Liver (tissue), 9 donors: ENCODE measurements around the gene PPFIA2. TPM values are rescaled to one million over a fixed set of nuclear protein-coding genes. Genes with fewer than 3 reads are reported as not detected.

Source experiments
- DNase-seq: peaks from one replicate; pipeline ENCODE4 v3.0.0-alpha.2; 2017; ENCODE audit warnings: low spot score
- H3K27ac ChIP-seq, 2 donors: one replicate each; pipeline ENCODE4 v1.7.0; 2013; ENCODE audit warnings: inconsistent platforms in 2 of 2, low read length in 2 of 2, control low read depth in 1 of 2, low read depth in 1 of 2, mild to moderate bottlenecking in 1 of 2
- H3K27me3 ChIP-seq, 4 donors: one replicate each; pipeline versions ENCODE4 v1.6.1 to v1.7.0; 2013; ENCODE audit warnings: low read length in 3 of 4, inconsistent platforms in 1 of 4, mild to moderate bottlenecking in 1 of 4, moderate library complexity in 1 of 4; ENCODE audit not compliant: control insufficient read depth in 4 of 4, insufficient read depth in 4 of 4
- H3K36me3 ChIP-seq, 4 donors: one replicate each; pipeline versions ENCODE4 v1.6.1 to v1.7.0; 2013; ENCODE audit warnings: low read length in 3 of 4, mild to moderate bottlenecking in 3 of 4, low read depth in 1 of 4, moderate library complexity in 1 of 4; ENCODE audit not compliant: control insufficient read depth in 4 of 4, insufficient read depth in 3 of 4
- H3K4me1 ChIP-seq, 4 donors: one replicate each; pipeline versions ENCODE4 v1.6.1 to v1.7.0; 2013; ENCODE audit warnings: low read length in 3 of 4, mild to moderate bottlenecking in 3 of 4, moderate library complexity in 1 of 4; ENCODE audit not compliant: control insufficient read depth in 4 of 4, insufficient read depth in 4 of 4
- H3K4me3 ChIP-seq, 3 donors: one replicate each; pipeline versions ENCODE4 v1.6.1 to v1.7.0; 2013; ENCODE audit warnings: low read length in 3 of 3, control low read depth in 1 of 3, low read depth in 1 of 3, mild to moderate bottlenecking in 1 of 3
- H3K9ac ChIP-seq, 2 donors: one replicate each; pipeline ENCODE4 v1.7.0; 2013; ENCODE audit warnings: low read length in 2 of 2, mild to moderate bottlenecking in 2 of 2, moderate library complexity in 2 of 2, control low read depth in 1 of 2, low read depth in 1 of 2
- H3K9me3 ChIP-seq, 4 donors: one replicate each; pipeline versions ENCODE4 v1.6.1 to v1.7.0; 2013; ENCODE audit warnings: low read length in 3 of 4; ENCODE audit not compliant: control insufficient read depth in 4 of 4
- ATF3 ChIP-seq: IDR thresholded peaks from 2 replicates; pipeline ENCODE4 v1.6.1; 2016; ENCODE audit warnings: antibody characterized with exemption
- CTCF ChIP-seq: fragments of 150-350 bp; IDR thresholded peaks from 2 replicates; pipeline ENCODE4 v1.5.1; 2017; ENCODE audit warnings: improper control_type of control experiment, low read depth, low read length; ENCODE audit not compliant: missing input control
- EGR1 ChIP-seq, 2 donors: IDR thresholded peaks; 2 replicates each; pipeline ENCODE4 v1.6.1; 2016 to 2018; ENCODE audit warnings: antibody characterized with exemption in 2 of 2, low read depth in 2 of 2
- FOXA1 ChIP-seq: IDR thresholded peaks from 2 replicates; pipeline ENCODE4 v1.6.1; 2016; ENCODE audit warnings: antibody characterized with exemption
- FOXA2 ChIP-seq: IDR thresholded peaks from 2 replicates; pipeline ENCODE4 v1.6.1; 2016; ENCODE audit warnings: antibody characterized with exemption
- GABPA ChIP-seq, 2 donors: IDR thresholded peaks in 1 of 2; conservative IDR thresholded peaks in 1 of 2; 2 replicates each; pipeline ENCODE4 v1.6.1; 2016; ENCODE audit warnings: antibody characterized with exemption in 2 of 2, mild to moderate bottlenecking in 1 of 2, moderate library complexity in 1 of 2
- JUND ChIP-seq, 2 donors: IDR thresholded peaks; 2 replicates each; pipeline ENCODE4 v1.6.1; 2016; ENCODE audit warnings: antibody characterized with exemption in 2 of 2
- MAX ChIP-seq: IDR thresholded peaks from 2 replicates; pipeline ENCODE4 v1.6.1; 2016; ENCODE audit warnings: antibody characterized with exemption
- NR2F2 ChIP-seq: IDR thresholded peaks from 2 replicates; pipeline ENCODE4 v1.6.1; 2016; ENCODE audit warnings: antibody characterized with exemption
- RAD21 ChIP-seq, 2 donors: IDR thresholded peaks; 2 replicates each; pipeline ENCODE4 v1.6.1; 2016; ENCODE audit warnings: antibody characterized with exemption in 2 of 2, mild to moderate bottlenecking in 2 of 2
- RXRA ChIP-seq, 2 donors: IDR thresholded peaks; 2 replicates each; pipeline ENCODE4 v1.6.1; 2017 to 2018; ENCODE audit warnings: antibody characterized with exemption in 2 of 2, mild to moderate bottlenecking in 1 of 2
- TAF1 ChIP-seq: conservative IDR thresholded peaks from 2 replicates; pipeline ENCODE4 v1.6.1; 2016; ENCODE audit warnings: antibody characterized with exemption, mild to moderate bottlenecking
- ZBTB33 ChIP-seq: IDR thresholded peaks from 2 replicates; pipeline ENCODE4 v1.6.1; 2016; ENCODE audit warnings: antibody characterized with exemption
- WGBS: extraction: QIAGEN DNeasy Blood & Tissue Kit; methylation state at CpG from one replicate; pipeline ENCODE4 v1.1.7; 2013; 5-methylcytosine and 5-hydroxymethylcytosine counted together
- polyA plus RNA-seq, 2 donors: library from polyadenylated mRNA; stranded (reverse) in 1 of 2; unstranded in 1 of 2; fragments of 200-250 nt in 1 of 2; fragments of >200 nt in 1 of 2; fragmentation: Nextera tagmentation in 1 of 2; extraction: Ambion mirVana in 1 of 2; gene quantifications; one replicate each; pipeline versions ENCODE4 v1.2.1 to v1.2.3, GENCODE V29; 2013 to 2015
- total RNA-seq, 2 donors: library from RNA; depleted of rRNA; stranded (reverse); fragments of >200 nt; gene quantifications; one replicate each; pipeline ENCODE4 v1.2.3, GENCODE V29; 2014
- donor health status: healthy.
- donor health status: healthy.
- donor health status: healthy.
- donor health status: healthy.
- donor health status: healthy.

Gene PPFIA2
- total and polyA plus RNA-seq, 4 donors, result 0.05 to 0.50 (median 0.22) TPM; not detected in 1

- WGBS, result 71% methylated on average over 4 of the region's 4 CpGs
- Histone ChIP-seq H3K9ac (no peak overlapping the region), H3K4me1 (no peaks in the 10 kb centered on the region), H3K27ac (no peak overlapping the region), H3K4me3 (no peak overlapping the region), H3K27me3 (no peaks in the 10 kb centered on the region), H3K9me3 (no peaks in the 10 kb centered on the region), H3K36me3 (no peaks in the 10 kb centered on the region)
- DNase-seq, result no peak
- TF ChIP-seq TAF1 (no peak), MAX (no peak), EGR1 (IDR thresholded peaks at IDR 0.05; ENCODE audit: low read depth in 2 of 2) (no peak), RAD21 (IDR thresholded peaks at IDR 0.05) (no peak), FOXA1 (no peak)
Measured at GRCh38 chr12:81245907-81246570, 513.1 kb downstream of the PPFIA2 start.

GRCh38 chr12:81245458-81245857, 513.7 kb downstream of the PPFIA2 start:
- Histone ChIP-seq H3K9me3 (no peaks in the 10 kb centered on the region), H3K4me3 (no peak overlapping the region), H3K27me3 (no peaks in the 10 kb centered on the region), H3K9ac (no peak overlapping the region), H3K4me1 (no peaks in the 10 kb centered on the region), H3K36me3 (no peaks in the 10 kb centered on the region), H3K27ac (no peak overlapping the region)
- 65% methylated on average over 2 of the region's 2 CpGs for WGBS
- TF ChIP-seq TAF1, result no peak
- no peak for TF ChIP-seq NR2F2
- TF ChIP-seq GABPA (IDR thresholded peaks at IDR 0.05 in 1 of 2, conservative IDR thresholded peaks at IDR 0.05 in 1 of 2), result no peak
- TF ChIP-seq FOXA2, result no peak
- no peak for TF ChIP-seq RXRA (IDR thresholded peaks at IDR 0.05)
- no peak for DNase-seq

GRCh38 chr12:81231574-81232368, 527.4 kb downstream of the PPFIA2 start:
- 91% methylated on average over 3 of the region's 3 CpGs for WGBS
- no peak for TF ChIP-seq RAD21 (IDR thresholded peaks at IDR 0.05)
- no peak for TF ChIP-seq JUND (IDR thresholded peaks at IDR 0.05)
- no peak for TF ChIP-seq ATF3
- TF ChIP-seq EGR1 (IDR thresholded peaks at IDR 0.05; ENCODE audit: low read depth in 2 of 2), result no peak
- TF ChIP-seq CTCF, result no peak
- TF ChIP-seq FOXA1, result no peak
- no peak for TF ChIP-seq FOXA2
- no peak for TF ChIP-seq NR2F2
- TF ChIP-seq MAX, result no peak
- TF ChIP-seq ZBTB33, result no peak
- TF ChIP-seq RXRA (IDR thresholded peaks at IDR 0.05), result no peak
- Histone ChIP-seq H3K4me3 (no peak overlapping the region), H3K27me3 (no peaks in the 10 kb centered on the region), H3K9ac (no peak overlapping the region), H3K9me3 (no peaks in the 10 kb centered on the region), H3K4me1 (no peaks in the 10 kb centered on the region), H3K36me3 (peaks cover 0 to 7% (median 3%) of the 10 kb centered on the region in 4 donors), H3K27ac (no peak overlapping the region)
- DNase-seq, result no peak
